Measurements from ENCODE around the gene CDH19.
"Not testable (repeated sequence)": the region's sequence is repeated elsewhere in the genome, so short reads cannot be mapped to it uniquely, and the experiment has no call there.

Gene CDH19

DNA sequence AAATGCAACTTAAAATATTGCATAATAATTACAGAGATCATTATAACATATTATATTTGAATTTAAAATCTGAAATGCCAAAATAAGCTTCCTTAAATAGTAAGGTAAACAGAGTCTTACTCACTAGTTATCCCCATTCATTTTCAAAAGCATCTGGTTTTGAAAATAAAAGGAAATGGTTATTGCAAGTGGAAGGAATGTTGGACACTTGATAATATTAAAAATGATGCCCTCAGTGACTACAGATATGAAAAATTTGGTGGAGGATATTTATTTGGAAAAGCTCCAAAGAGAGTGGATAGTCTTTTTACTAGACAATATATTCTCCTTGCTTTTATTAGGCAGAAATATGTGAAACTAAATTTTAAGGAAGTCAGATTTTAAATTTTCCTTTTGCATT lies 39.7 kb downstream of the CDH19 start:
- no peak for FAIRE-seq

DNA sequence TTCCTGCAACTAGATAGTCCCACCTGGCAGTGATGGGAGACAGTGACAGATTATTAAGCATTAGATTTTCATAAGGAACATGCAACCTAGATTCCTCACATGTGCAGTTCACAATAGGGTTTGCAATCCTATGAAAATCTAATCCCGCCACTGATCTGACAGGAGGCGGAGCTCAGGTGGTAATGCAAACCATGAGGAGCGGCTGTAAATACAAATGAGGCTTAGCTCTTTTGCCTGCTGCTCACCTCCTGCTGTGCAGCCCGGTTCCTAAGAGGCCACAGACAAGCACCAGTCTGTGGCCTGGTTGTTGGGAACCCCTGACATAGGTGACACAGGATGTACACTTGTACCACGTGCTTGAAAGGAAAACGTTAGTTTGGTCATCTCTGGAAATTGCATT lies 41.6 kb downstream of the CDH19 start:
- FAIRE-seq, result no peak

DNA sequence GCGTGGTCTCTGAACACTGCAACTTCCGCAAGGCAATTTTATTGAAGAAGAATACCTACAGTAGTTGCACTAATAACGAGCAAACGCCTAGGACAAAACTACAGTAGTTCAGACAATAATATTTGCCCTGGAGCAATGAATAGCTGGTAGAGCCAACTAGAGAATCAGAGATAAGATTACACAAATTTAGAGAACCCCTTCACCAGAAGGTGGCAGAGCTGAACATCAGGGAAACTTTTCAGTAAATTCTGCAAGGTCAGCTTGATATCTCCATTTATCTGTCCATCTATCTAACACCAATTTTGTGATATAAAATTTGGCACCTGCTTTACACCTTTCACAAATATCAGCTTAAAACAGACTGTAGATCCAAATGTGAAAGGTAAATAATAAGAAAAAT lies 43.8 kb downstream of the CDH19 start:
- FAIRE-seq, result no peak

DNA sequence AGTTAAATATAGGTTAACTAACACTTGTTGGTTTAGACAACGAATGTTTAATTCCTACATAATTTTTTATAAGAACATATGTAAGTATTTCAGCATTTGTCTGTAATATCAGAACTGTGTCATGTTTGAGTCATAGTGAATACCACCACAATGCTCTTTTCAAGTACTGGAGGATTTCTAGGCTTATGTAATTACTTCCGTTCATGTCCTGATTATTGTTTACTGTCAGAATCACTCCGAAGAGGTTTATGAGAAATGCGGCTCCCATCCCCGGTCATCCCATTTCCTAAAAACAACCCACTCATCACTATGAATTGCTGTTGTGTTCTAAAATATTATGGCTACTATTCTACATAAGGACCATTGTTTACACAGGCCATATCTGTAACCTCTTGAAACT lies 45.1 kb downstream of the CDH19 start:
- FAIRE-seq, result no peak

DNA sequence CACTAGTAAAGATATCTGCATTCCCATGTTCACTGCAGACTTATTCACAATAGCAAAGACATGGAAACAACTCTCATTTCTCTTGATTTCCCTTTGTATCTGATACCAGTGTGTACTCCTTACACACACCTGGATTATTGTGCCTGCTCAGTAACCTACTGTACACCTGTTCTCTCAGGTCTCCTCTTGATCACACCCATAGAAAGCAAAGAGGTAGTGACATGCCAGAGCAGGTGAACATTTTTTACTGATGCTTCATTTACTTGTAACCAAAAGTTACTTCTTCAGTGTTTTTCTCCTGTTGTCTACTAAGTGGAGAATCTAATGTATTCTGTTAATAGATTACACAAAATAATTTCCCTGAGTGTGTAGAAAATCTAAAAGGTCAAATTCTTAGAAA lies 46.8 kb downstream of the CDH19 start:
- no peak for FAIRE-seq

DNA sequence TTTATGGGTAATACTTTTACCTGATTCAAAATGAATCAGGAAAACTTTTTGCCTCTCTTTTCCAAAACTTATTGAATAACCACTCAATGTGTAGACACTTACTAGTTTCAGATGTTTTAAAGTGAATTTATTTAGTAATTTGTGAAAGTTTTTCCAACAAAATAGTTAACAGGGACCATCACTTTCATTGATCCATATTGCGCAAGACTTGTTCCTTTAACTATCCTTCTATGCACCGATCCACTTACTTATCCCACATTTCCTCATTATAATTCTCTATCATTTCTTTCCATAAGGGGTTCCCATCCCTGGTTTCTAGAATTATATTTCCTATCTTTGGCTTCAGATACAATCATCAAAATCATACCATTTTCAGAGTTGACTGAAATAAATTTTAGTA lies 48.3 kb downstream of the CDH19 start:
- no peak for FAIRE-seq

DNA sequence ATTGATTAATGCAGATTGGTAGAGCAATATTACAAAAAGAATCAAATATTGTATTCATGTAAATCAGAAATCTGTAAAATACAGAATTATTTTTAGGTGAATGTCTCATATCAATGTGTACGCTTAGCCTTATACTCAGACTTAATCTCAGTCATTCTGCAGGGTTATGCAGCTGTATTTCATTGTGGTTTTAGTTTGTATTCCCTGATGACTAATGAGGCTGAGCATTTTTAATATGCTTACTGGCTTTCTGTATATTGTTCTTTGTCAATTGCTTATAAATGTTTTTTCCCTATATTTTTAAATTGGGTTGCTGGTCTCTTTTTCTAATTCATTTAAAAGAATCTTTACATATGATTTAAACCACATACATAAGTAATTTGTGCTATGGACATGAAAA lies 50.1 kb downstream of the CDH19 start:
- no peak for FAIRE-seq

DNA sequence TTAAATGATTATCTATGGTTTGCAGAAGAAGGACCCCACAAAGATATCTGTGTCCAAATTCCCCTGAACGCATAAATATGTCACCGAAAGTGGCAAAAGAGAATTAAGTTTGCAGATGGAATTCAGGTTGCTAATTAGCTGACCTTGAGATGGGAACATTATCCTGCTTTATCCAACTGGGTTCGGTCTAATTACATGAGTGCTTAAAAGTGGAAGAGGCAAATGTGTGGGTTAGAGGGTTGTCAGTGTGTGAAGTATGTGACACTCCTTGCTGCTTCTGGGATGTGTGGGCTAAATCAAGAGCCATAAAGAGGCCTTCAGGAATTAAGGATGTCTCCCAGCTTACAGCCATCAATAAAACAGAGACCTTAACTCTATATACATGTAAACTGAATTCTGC lies 53.5 kb downstream of the CDH19 start:
- FAIRE-seq, result no peak

DNA sequence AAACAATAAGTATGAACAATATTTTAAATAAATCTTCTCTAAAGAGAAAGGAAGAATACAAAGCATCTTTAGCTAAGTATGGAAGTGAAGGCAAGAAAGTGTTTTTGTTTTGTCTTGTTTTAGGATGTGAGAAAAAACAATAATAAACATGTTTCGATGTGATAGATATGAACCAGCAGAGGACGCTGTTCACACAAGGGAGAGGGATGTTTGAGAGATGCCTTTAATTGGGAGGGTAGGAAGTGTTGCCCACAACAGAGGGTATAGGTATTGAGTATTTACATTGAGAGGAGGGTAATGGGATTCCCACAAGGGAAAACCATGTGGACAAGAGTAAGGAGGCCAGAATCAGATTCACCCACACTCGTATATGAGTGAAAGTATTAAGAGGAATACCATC lies 55.1 kb downstream of the CDH19 start:
- no peak for FAIRE-seq

DNA sequence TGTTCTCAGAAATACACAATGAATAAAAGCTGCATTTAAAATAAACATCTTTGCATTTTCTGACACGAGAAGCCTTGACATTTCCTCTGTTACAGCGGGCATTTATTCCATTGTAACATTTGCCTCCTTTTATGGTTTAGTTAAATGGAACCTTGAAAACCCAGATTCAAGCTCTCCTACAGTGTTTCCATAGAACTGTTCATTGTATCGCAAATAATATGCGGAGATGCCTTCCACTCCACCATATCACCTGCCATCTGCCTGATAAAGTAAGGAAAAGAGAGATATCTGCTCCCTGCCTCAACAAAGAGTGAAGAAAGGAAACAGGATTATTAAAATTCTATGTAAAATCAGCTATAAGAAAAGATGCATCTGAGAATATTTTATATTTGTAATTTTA lies 69.8 kb downstream of the CDH19 start:
- FAIRE-seq, result no peak

DNA sequence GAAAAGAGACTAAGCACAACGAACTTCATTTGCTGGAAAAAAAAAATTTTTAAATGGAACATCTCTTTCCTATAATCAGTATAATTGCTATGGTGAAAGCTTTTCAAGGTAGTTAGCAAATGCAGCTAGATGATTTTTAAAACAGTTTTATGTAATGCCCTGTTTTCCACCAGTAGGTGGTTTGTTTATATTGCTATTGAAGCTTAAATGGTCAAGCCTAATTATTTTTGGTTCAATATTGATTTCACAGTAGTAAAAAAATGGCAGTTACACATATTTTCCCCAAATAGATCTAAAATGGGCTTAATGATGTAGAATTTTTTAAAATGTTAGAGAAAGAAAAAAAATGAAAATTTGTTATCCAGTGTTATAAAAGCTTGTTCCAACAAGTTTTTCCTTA lies 70.2 kb downstream of the CDH19 start:
- no peak for FAIRE-seq

DNA sequence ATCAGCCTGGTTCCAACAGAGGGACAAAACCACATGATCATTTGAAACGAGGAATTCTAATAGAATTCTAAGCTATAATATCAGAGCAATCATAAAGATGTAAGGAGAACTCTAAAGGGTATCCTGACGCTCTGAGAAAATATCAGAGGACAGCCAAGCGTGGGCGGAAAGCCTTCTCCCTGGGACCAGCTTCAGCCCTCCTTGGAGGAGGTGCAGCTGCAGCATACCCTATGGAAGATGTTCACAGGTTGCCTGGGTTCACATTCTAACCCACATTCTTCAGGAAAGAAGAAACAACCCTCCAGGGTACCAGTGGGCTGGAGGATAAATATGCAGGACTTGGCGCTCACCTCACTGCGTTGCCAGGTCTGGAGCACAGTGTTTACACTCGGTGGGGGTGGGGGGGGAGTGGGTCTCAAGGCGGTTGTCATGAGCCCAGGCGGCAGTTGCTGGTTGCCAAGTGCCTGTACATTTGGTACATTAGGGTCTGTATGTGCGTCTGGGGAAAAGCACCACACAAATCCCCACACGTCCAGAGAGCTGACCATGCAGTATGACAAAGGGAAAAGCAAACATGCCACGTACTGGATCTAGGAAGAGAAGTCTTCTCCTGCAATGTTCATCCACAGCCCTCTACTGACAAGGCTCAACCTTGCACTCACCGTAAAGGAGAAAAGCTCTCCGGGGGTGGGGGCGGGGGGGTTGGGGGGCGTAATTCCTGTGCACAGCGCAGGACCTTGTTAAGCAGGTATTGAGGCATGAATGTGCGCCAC lies 80.5 kb downstream of the CDH19 start:
- FAIRE-seq, result no peak

DNA sequence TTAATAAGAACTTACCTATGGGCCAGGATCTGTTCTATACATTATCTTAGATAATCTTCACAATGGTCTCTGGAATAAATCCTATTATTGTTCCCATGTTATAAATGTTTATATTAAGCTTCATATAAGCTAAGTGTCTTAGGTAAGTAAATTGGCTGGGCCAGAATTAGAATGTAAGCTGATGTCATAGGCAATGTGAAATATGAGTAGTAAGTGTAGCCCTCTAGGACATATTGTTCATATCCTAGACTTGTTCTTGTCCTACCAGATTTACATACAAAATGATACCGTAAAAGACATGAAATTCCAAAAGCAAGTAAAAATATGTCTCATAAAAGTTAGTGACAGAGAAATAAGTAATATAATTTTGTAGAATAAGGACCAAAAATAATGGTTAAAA lies 89.9 kb downstream of the CDH19 start:
- FAIRE-seq, result no peak

DNA sequence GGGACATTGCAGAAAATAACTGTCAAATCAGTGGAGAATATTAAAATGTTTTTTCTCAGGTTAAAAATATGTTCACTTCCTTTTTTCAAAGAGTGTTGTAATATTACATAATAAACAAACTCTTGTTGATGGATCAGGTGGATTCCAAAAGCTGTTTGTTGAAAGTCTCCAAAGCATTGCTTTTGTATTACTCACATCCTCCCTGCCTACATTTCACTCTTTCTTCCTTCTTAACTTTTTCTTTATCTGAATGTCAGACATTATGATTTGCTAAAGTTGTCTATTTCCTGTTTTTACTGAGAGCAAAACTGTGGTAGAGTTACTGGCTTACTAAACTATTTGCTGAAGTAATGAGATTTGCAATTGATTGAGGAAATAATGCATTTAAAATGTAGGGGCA lies 92.1 kb downstream of the CDH19 start:
- FAIRE-seq, result no peak

DNA sequence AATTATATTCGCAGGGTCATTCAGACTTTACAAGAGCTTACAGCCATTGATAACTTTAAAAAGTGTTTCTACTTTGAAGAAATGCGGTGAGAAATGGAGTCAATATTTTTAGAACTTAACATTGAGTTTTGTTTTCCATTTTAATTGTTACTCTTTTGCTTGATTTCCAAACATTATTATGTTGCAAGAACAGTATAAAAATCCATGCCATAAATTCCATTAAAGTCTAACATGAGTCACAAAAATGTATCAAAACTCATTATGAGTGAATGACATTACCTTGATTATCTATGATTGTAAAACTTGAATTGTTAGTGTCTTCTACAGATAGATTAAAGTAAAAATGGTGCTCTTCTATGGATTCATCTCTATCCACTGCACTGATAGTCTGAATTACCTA lies 92.6 kb downstream of the CDH19 start:
- FAIRE-seq, result no peak

DNA sequence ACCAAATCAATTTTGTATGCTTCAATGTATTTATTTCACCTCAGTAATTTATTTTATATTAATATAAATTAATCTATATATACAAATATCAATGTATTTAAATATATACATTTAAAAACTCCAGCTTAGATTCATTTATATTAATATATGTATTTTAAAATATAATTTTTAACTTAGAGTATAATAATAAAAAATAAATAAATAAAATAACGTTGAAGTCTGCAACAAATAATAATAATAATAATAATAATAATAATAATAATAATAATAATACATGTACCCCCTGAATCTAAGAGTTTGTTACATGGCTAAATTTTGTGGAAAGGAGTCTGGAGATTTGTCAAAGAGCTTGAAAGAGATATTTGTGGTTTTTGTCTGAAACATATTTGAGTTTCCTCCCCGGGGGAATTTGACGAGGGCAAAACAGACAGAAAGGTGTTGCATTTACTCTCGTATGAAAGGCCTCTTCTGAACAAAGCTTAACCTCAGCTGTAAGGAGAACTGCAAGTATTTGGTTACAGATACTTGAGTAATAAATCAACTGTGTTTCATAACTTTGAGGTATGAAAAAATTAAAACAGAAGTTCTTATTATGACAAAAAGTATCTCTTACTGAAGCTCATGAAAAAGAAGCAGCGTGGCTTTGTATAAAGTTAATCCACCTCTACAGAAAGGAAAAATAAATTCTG lies 93.4 kb downstream of the CDH19 start:
- peak; percentile 58 for FAIRE-seq

DNA sequence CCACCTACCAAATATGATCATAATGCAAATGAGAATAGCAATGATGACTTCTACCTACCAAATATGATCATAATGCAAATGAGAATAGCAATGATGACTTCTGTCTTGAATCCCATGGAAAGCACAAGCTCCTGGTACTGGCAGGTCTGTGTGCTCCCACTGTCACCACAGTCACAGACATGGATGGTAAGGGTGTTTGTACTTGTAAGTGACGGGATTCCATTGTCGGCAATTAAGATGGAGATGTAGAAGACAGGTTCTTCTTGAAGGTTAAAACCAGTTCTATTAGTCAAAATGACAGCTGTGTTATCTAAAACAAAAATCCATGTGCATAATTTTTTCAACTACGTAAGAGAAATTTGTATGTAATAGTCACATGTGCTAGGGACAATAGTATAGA lies 95.0 kb downstream of the CDH19 start:
- no peak for FAIRE-seq

DNA sequence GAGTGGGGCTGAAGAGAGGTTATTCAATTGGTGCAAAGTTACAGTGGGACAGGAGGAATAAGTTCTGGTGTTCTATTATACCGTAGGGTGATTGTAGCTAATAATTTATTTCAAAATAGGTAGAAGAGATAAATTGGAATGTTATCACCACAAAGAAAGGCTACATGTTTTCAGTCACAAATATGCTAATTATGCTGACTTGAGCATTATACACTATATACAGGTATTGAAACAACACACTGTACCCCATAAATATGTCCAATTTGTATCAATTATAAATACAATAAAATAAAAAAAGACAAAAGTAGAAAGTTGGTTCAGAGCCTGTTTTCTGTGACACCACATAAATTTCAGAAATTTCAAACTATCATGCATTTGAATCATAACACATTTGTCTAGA lies 97.7 kb downstream of the CDH19 start:
- no peak for FAIRE-seq

DNA sequence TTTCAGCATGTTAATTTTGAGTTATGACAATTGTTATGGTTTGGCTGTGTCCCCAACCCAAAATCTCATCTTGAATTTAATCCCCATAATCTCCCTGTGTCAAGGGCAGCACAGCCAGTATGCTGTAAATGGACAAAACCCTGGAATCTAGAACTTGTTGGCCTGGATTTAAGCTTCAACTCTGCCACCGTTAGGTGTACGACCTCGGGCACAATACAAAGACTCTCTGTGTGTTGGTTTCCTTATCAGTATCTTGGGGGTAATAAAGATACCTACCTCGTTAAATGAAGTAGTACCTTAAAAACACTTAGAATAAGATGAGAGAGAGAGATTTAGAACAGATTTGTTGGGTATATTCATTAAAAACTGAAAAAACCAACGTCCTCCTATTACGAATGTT lies 106.5 kb downstream of the CDH19 start:
- no peak for FAIRE-seq

DNA sequence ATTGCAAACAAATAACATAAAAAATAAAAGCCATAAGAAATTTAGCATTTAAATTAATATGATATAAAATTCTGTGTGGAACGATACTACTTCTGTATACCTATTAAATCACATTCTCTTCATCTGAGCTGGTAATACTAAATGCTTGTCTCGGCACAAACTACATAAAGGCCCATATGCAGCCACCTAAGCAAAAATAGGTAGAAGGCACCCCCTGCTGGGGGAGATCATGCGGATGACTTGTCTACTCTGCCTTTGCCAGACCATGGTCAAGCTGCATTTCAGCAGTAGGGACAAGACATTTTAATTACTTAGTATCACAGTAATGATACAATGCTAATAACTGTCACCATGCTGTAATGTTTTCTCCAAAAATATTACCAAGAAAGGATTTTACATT lies 108.0 kb downstream of the CDH19 start:
- FAIRE-seq, result no peak

DNA sequence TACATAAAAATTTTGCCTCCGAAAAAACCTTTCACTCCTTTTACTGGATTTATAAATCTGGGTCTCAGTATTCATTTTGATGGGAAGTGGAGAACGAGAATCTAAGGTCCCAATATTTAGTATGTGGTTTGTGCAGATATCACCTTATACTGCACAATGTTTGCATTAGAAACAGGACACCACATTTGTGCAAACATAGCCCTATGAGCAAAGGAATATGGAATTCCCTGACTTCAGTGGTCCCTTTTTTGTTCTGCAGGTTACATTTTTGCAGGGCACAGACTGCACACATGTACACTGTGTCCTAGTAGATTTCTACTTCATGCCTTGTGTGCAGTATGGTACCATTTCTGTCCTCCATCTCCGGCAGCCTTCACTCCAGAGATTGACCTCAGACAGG lies 130.0 kb downstream of the CDH19 start:
- no peak for FAIRE-seq

DNA sequence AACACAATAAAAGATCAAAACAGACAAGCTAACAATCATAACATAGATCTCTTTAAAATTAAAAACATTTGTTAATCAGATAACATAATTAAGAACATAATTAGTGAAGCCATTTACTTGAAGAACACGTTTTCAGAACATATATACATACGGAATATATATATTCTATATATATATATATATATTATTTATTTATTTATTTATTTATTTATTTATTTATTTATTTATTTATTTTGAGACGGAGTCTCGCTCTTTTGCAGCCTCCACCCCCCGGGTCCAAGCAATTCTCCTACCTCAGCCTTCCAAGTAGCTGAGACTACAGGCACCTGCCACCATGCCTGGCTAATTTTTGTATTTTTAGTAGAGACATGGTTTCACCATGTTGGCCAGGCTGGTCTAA lies 137.7 kb downstream of the CDH19 start:
- not testable (repeated sequence) for FAIRE-seq

DNA sequence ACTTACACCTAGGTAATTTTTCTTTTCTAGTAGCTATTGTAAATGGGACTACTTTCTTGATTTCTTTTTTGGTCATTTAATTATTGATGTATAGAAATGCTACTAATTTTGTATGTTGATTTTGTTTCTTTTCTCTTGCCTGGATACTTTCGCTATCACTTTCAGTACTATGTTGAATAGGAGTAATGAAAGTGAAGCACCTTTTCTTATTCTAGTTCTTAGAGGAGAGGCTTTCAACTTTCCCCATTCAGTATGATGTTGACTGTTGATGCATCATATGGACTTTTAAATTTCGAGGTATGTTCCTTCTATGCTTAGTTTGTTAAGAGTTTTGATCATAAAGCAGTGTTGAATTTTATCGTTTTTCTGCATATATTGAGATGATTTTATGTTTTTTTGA lies 142.5 kb downstream of the CDH19 start:
- FAIRE-seq, result no peak

DNA sequence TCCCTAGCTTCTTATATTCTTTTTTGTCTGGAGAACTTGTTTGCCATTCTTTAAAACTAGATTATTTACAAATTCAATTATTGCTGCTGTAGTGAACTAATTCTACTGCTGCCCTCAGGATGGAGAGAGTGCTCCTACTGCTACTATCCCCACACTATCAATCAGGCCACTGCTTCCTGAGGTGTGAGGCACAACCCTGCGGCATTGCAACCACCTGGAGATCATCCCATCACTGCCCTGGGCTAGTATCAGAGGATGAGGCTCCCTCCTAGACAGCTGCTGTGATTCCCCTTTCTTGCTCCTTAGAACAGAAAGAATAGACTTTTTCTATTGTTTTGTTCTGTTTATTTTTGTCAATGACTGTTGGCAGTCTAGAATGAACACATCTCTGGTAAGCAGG lies 146.6 kb downstream of the CDH19 start:
- no peak for FAIRE-seq

All from endometrium (tissue), 2 donors.